GM18526 (cell line): Measurements from ENCODE around the gene CROCC2.

Experiments used
- POLR2A ChIP-seq: IDR thresholded peaks from 3 replicates; pipeline ENCODE4 v1.6.1; 2011; ENCODE audit not compliant: insufficient read length; ENCODE audit errors: extremely low read depth

CROCC2 gene

DNA sequence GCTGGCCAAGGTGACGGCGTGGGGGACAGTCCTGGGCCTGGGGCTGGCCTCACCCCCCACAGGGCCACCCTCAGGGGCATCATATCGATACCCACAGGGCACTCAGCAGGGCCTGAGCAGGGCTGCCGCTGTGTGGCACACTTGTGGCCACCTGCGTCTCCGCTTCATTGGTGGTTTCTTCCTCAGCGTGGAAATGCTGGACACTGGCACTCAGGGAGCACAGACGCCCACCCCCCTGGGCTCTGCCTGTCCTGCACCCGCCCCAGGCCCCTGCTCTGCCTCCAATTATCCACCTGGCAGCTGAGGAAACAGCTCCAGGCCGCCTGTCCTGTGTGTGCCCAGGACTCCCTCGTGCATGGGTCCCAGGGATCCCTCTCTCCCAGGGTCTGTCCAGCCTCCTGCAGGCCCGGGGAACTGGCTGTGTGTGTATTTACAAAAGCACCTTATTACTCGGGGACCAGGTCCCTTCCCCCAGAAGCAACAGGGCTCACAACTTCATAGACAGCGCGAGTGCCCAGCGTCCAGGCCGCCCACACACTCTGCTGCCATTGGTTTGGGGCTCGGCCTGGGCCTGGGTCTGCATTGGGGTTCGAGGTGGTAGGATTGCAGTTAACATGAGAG, 13.1 kb downstream of the CROCC2 start:
- no peak for TF ChIP-seq POLR2A

GRCh38 chr2:240919786-240920782, 13.9 kb downstream of the CROCC2 start:
- no peak for TF ChIP-seq POLR2A

DNA sequence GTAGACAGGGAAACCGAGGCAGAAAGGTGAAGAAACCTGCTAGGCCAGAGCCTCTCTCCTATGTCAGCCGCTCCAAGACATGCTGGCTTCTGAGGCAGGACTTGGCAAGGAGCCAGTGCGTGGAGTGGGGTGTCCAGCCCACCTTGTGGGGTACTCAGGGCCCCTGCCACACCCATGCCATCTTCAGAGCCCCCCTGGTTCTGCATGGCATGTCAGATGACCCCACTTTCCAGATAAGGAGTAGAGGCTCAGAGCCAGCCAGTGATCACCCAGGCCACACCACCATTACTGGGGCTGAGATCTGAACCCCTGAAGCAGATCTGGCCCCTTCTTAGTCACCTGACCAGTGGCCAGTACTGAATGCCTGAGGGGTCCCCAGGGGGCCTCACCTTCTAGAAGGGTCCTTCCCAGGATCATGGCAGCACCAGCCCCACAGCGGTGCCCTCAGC, 14.7 kb downstream of the CROCC2 start:
- TF ChIP-seq POLR2A: no peak

DNA sequence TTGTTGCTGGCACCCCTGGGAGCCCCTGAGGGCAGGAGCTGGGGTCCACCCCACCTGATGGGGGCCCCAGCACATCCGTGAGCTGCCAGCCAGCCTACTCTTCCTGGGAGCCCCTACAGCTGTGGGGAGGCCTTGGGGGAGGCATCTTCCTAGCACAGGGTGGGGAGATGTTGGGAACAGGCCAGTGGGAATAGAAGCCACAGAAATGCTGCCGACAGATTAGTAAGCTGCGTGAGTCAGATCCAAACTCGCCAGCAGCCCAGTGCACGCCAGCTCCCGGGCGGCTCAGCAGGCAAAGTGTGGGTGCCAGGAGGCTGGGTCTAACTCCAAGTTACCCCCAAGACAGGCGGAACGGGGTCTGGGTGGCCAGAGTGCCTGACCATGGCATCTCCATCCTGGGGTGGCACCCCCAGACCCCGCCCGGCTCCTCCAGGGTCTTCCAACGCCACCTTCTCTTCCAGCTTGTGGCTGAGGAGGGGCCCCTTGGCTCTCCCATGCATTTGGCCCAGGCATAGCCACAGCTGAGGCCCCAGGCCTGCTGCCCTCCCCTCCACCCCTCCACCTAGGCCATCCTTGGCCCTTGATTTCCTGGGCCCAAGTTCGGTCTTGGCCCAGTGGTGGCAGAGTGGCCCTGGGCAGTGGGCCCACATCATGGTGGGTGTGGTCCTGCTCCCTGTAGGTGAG, 15.3 kb downstream of the CROCC2 start:
- no peak for TF ChIP-seq POLR2A

GRCh38 chr2:240921995-240922244, 15.8 kb downstream of the CROCC2 start:
- no peak for TF ChIP-seq POLR2A

DNA sequence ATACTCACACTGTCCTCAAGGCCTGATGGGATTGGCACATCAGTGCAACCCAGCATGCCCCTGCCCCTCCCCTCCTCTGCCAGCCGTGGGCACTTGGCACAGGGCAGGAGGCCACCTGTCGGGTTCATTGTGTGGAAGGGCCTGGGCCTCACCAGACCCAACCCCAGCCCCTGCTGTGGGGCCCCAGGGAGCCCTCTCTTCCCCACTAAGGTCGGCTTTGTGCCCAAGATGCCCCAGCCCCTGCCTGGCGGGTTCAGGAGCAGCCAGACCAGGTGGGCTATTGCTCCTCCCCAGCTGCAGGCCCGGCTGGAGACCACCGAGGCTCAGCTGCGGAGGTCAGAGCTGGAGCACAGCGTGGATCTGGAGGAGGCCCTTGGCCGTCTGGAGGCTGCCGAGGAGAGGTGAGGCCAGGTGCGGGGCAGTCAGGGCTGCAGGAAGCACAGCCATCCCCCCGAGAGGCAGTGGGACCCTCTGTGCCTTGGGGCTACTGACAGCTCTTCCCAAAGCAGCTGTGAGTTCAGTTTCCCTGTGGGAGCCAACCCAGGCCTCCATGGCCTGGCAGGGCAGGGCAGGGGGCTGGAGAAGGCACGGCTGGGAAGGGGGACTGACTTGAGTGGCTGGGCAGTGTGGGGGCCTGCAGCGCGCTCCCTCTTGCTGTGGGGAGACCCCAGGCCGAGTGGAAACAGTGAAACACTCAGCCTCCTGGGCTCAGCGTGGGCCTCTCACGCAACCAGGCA, 16.3 kb downstream of the CROCC2 start:
- TF ChIP-seq POLR2A: no peak

GRCh38 chr2:240922982-240923537, 16.9 kb downstream of the CROCC2 start:
- TF ChIP-seq POLR2A: no peak

- TF ChIP-seq POLR2A: no peak
Observed at GRCh38 chr2:240925191-240925567, 19.0 kb downstream of the CROCC2 start.

DNA sequence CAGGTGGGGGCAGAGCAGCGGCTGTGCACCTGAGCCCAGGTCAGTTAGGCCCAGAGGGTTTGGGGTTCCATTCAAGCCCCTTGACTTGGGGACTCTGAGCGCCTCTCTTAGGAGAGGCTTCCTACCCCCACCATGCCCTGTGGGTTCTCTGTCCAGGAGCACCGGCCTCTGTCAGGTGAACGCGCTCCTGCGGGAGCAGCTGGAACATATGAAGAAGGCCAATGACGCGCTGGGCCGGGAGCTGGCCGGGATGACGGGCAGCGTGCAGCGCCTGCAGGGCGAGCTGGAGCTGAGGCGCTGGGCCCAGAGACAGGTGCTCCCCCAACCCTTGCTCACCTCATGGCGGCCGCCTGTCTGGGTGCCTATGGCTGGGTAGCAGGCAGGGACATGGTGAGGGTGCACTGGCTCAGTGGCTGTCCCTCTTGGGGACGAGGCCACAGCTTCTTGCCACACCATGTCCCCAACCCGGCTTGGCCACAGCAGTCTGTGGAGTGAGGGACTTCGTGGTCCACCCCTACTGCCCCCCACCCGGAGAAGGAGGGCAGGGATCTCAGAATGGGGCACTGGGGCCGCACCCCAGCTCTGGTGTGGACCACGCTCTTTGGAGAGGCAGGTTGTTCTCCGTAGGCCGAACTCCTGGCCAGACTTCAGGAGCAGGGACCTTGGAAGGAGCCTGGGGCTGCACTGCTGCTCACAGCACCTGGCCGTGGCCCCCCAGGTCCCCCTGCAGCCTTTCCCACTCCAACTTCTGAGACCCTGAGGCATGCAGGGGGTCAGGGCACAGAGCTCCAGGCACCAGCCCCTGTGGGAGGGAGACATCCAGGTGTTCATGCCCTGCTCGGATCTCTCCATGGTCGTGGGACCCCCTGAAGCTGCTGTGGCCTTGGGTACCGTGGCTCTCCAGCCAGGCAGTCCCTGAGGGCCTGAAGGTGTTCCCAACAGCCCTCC, 19.7 kb downstream of the CROCC2 start:
- TF ChIP-seq POLR2A: no peak

GRCh38 chr2:240926516-240927389, 20.6 kb downstream of the CROCC2 start:
- TF ChIP-seq POLR2A: no peak

DNA sequence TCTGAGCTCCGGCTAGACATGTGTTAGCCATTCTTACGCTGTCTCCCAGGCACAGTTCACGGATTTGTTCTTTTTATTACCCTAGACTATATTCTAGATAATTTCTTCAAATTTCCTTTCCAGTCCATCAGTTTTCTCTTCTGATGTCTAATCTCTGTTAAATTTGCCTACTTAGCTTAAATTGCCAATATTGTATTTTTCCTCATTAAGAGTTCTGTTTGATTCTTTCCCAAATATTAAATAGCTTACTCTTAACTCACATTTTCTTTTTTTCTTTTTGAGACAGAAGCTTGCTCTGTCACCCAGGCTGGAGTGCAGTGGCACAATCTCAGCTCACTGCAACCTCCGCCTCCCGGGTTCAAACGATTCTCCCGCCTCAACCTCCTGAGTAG, 21.2 kb downstream of the CROCC2 start:
- TF ChIP-seq POLR2A: no peak

DNA sequence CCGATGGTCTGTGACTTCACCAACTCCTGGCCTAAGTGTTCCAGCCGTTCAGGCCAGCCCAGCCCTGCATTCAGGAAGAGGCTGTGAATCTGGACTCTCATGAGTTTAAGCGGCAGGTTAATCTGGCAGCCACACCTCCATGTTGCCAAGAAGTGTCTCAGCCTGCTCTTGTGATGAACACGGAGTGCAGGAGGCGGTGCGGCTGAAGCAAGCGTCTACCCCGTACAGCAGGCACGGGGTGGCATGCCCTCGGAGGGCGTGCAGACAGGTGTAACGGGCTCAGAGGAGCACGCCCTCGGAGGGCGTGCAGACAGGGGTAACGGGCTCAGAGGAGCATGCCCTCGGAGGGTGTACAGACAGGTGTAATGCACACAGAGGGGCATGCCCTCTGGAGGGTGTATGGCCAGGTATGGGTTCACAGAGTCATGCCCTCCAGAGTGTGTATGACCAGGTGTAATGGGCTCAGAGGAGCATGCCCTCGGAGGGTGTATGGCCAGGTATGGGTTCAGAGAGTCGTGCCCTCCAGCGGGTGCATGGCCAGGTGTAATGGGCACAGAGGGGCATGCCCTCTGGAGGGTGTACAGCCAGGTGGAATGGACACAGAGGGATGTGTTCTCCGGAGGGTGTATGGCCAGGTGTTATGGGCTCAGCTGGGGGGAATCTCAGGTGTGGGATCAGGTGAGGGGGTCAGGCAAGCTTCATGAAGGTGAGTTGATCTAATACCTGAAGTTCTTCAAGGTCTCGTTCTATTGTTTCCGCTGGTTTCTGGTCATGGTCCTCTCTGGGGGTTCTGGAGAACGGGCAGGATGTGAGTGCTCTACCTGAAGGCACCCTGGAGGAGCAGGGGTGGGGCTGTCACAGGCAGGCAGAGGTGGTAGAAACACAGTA, 22.6 kb downstream of the CROCC2 start:
- no peak for TF ChIP-seq POLR2A

- TF ChIP-seq POLR2A: no peak
Observed at GRCh38 chr2:240929364-240930095, 23.4 kb downstream of the CROCC2 start.
